IMR-90 (cell line): ENCODE data around the gene TANGO2. TPM values are rescaled to one million over a fixed set of nuclear protein-coding genes. Genes with fewer than 3 reads are reported as not detected.

Source experiments
- ATAC-seq: fragments of 200-7000 bp; cut with Tn5 transposase; 2 replicates; pipeline ENCODE4 v1.9.1; 2020; ENCODE audit warnings: low read depth, mild to moderate bottlenecking, moderate library complexity
- BruUV-seq: library from RNA; stranded (reverse); fragments of 400-500 nt; replicated peaks from 2 replicates; lab custom pipeline; 2021; lab: Mats Ljungman, UMichigan
- CTCF ChIA-PET: fragments of 300-600 bp; formaldehyde crosslinking; extraction: SDS; loops from one replicate; lab custom pipeline; 2021; ENCODE audit warnings: antibody characterized with exemption; lab: Yijun Ruan, JAX
- POLR2A ChIA-PET: fragments of 300-600 bp; sonication (Branson Sonifier 250); formaldehyde crosslinking; loops from one replicate; lab custom pipeline; 2022; ENCODE audit warnings: antibody characterized with exemption; ENCODE audit not compliant: unreplicated experiment; lab: Charles Lee
- DNase-seq: peaks from one replicate; pipeline ENCODE4 v3.0.0; 2013
- H2AFZ ChIP-seq: replicated peaks from 2 replicates; pipeline ENCODE3; 2013; ENCODE audit warnings: low read length, mild to moderate bottlenecking; ENCODE audit not compliant: poor library complexity
- H2AK5ac ChIP-seq: 2 replicates; pipeline ENCODE4 v1.6.1; 2013; ENCODE audit warnings: low read depth, low read length, inconsistent platforms
- H2AK9ac ChIP-seq: replicated peaks from 2 replicates; pipeline ENCODE3; 2013; ENCODE audit warnings: mild to moderate bottlenecking, low read depth, low read length, moderate library complexity; ENCODE audit not compliant: poor library complexity
- H2BK120ac ChIP-seq: 2 replicates; pipeline ENCODE4 v1.6.1; 2013; ENCODE audit warnings: low read depth, low read length, inconsistent platforms
- H2BK15ac ChIP-seq: 3 replicates; pipeline ENCODE4 v1.6.1; 2013; ENCODE audit warnings: low read depth, low read length, inconsistent platforms
- H2BK20ac ChIP-seq: 2 replicates; pipeline ENCODE4 v1.6.1; 2013; ENCODE audit warnings: low read depth, mild to moderate bottlenecking, inconsistent platforms, low read length, moderate library complexity
- H2BK5ac ChIP-seq: 2 replicates; pipeline ENCODE4 v1.6.1; 2013; ENCODE audit warnings: mild to moderate bottlenecking, low read depth, low read length, inconsistent platforms; ENCODE audit not compliant: poor library complexity, severe bottlenecking
- H3K14ac ChIP-seq: replicated peaks from 2 replicates; pipeline ENCODE4 v1.6.1; 2013; ENCODE audit warnings: low read depth, low read length, inconsistent platforms
- H3K18ac ChIP-seq: 2 replicates; pipeline ENCODE4 v1.6.1; 2013; ENCODE audit warnings: low read depth, low read length, control low read depth
- H3K23ac ChIP-seq: 2 replicates; pipeline ENCODE4 v1.6.1; 2013; ENCODE audit warnings: low read depth, low read length, inconsistent platforms
- H3K27ac ChIP-seq: 2 replicates; pipeline ENCODE4 v1.5.1; 2013; ENCODE audit warnings: mild to moderate bottlenecking, control low read depth, low read length; ENCODE audit not compliant: insufficient read depth
- H3K27me3 ChIP-seq: 2 replicates; pipeline ENCODE4 v1.6.1; 2013; ENCODE audit warnings: low read length; ENCODE audit not compliant: control insufficient read depth, insufficient read depth
- H3K36me3 ChIP-seq: 2 replicates; pipeline ENCODE4 v1.6.1; 2013; ENCODE audit warnings: low read length, mixed read lengths; ENCODE audit not compliant: control insufficient read depth, insufficient read depth
- H3K4ac ChIP-seq: 2 replicates; pipeline ENCODE4 v1.6.1; 2013; ENCODE audit warnings: low read depth, low read length, inconsistent platforms
- H3K4me1 ChIP-seq: 2 replicates; pipeline ENCODE4 v1.6.1; 2013; ENCODE audit warnings: low read length, mixed read lengths; ENCODE audit not compliant: control insufficient read depth, insufficient read depth
- H3K4me2 ChIP-seq: 2 replicates; pipeline ENCODE4 v1.6.1; 2013; ENCODE audit warnings: low read depth, mild to moderate bottlenecking, control low read depth, low read length, moderate library complexity
- H3K4me3 ChIP-seq: 2 replicates; pipeline ENCODE4 v1.5.1; 2013; ENCODE audit warnings: low read depth, mild to moderate bottlenecking, control low read depth, low read length, moderate library complexity; ENCODE audit not compliant: insufficient read depth
- H3K56ac ChIP-seq: 2 replicates; pipeline ENCODE4 v1.6.1; 2013; ENCODE audit warnings: low read length, inconsistent platforms; ENCODE audit not compliant: insufficient read depth; ENCODE audit errors: extremely low read depth
- H3K79me1 ChIP-seq, 2 experiments: 2 replicates each; pipeline ENCODE4 v1.6.1; 2013; ENCODE audit warnings: low read length in 2 of 2, inconsistent platforms in 1 of 2, low read depth in 1 of 2
- H3K9ac ChIP-seq: 2 replicates; pipeline ENCODE4 v1.6.1; 2013; ENCODE audit warnings: low read depth, low read length, control low read depth
- H3K9me1 ChIP-seq: 2 replicates; pipeline ENCODE4 v1.6.1; 2013; ENCODE audit warnings: low read length, inconsistent platforms; ENCODE audit not compliant: insufficient read depth
- H3K9me3 ChIP-seq: 2 replicates; pipeline ENCODE4 v1.6.1; 2013; ENCODE audit warnings: low read length; ENCODE audit not compliant: control insufficient read depth, insufficient read depth
- H4K20me1 ChIP-seq: 2 replicates; pipeline ENCODE4 v1.6.1; 2013; ENCODE audit warnings: low read length, inconsistent platforms; ENCODE audit not compliant: insufficient read depth
- H4K5ac ChIP-seq: 2 replicates; pipeline ENCODE4 v1.6.1; 2013; ENCODE audit warnings: mild to moderate bottlenecking, low read depth, low read length, control low read depth
- H4K8ac ChIP-seq, 2 experiments: 2 replicates each; pipeline ENCODE4 v1.6.1; 2013; ENCODE audit warnings: low read depth in 2 of 2, low read length in 2 of 2, control low read depth in 1 of 2, inconsistent platforms in 1 of 2
- H4K91ac ChIP-seq: 2 replicates; pipeline ENCODE4 v1.6.1; 2013; ENCODE audit warnings: low read depth, low read length, inconsistent platforms; ENCODE audit not compliant: insufficient read depth
- BHLHE40 ChIP-seq: fragments of 150-350 bp; IDR thresholded peaks from 2 replicates; pipeline ENCODE4 v1.6.1; 2016; ENCODE audit warnings: mild to moderate bottlenecking, low read depth, low read length
- CEBPB ChIP-seq: IDR thresholded peaks from 2 replicates; pipeline ENCODE4 v1.6.1; 2012; ENCODE audit warnings: low read depth, low read length, improper control_type of control experiment
- FOS ChIP-seq: fragments of 150-350 bp; IDR thresholded peaks from 2 replicates; pipeline ENCODE4 v1.6.1; 2016; ENCODE audit warnings: low read depth, low read length
- MAFK ChIP-seq: IDR thresholded peaks from 2 replicates; pipeline ENCODE4 v1.6.1; 2012; ENCODE audit warnings: low read depth, low read length, improper control_type of control experiment
- MAZ ChIP-seq: IDR thresholded peaks from 2 replicates; pipeline ENCODE4 v1.6.1; 2012; ENCODE audit warnings: low read depth, mild to moderate bottlenecking, low read length, improper control_type of control experiment, moderate library complexity, borderline replicate concordance
- MXI1 ChIP-seq: IDR thresholded peaks from 2 replicates; pipeline ENCODE4 v1.6.1; 2012; ENCODE audit warnings: low read depth, mild to moderate bottlenecking, low read length, moderate library complexity, borderline replicate concordance
- RCOR1 ChIP-seq: IDR thresholded peaks from 2 replicates; pipeline ENCODE4 v1.6.1; 2012; ENCODE audit warnings: mild to moderate bottlenecking, low read length, improper control_type of control experiment; ENCODE audit not compliant: insufficient replicate concordance
- WGBS, 2 experiments: methylation state at CpG; one replicate each; pipeline versions ENCODE4 v1.1.5 to v1.1.7; 2013; ENCODE audit warnings: missing lambda C conversion rate in 2 of 2; ENCODE audit not compliant: insufficient read length in 1 of 2; ENCODE audit errors: extremely low coverage in 2 of 2; 5-methylcytosine and 5-hydroxymethylcytosine counted together
- dilution Hi-C: fragments of 300-500 bp; cut with HindIII; formaldehyde crosslinking; loops from one replicate; pipeline ENCODE4 v1.14.3; 2018; ENCODE audit warnings: low sequenced_read_pairs; ENCODE audit not compliant: unreplicated experiment
- in situ Hi-C: fragments of 300-500 bp; cut with MboI; formaldehyde crosslinking; loops from 3 replicates; pipeline ENCODE4 v1.14.3; 2019; ENCODE audit warnings: low sequenced_read_pairs, inconsistent platforms, mixed read lengths
- intact Hi-C: fragments of 100-400 bp; cut with micrococcal nuclease; formaldehyde crosslinking; loops from 2 replicates; pipeline ENCODE4 v1.10.0; 2022
- polyA plus RNA-seq, 3 experiments: library from polyadenylated mRNA; depleted of rRNA; stranded (reverse); fragments of >200 nt; gene quantifications; 2 replicates each; pipeline ENCODE4 v1.2.3, GENCODE V29; 2012; ENCODE audit warnings: low replicate concordance in 1 of 3
- total RNA-seq: library from RNA; depleted of rRNA; stranded (reverse); fragments of >200 nt; gene quantifications from 2 replicates; pipeline ENCODE4 v1.2.3, GENCODE V29; 2012
- TF ChIP-seq, protein P1 (sequence below): fragments of 150-350 bp; IDR thresholded peaks from 2 replicates; pipeline ENCODE4 v1.6.1; 2016; ENCODE audit warnings: low read depth, mild to moderate bottlenecking, low read length, moderate library complexity, borderline replicate concordance

TANGO2 gene
- total and polyA plus RNA-seq, 2 of the 4 experiments (the other 2 are of a cell fraction), result 45.1 to 75.1 TPM

GRCh38 chr22:20089977-20090729 lies 69.2 kb downstream of the TANGO2 start:
- Histone ChIP-seq H2AK5ac (no peak overlapping the region), H3K27ac (no peak overlapping the region), H2BK20ac (no peak overlapping the region)

More at GRCh38 chr22:20089977-20090729, 69.2 kb downstream of the TANGO2 start:
- no TSS peak for BruUV-seq
- Histone ChIP-seq H4K8ac (no peak overlapping the region), H2BK5ac (peak overlapping the region; percentile 29), H3K18ac (no peak overlapping the region), H3K9ac (no peak overlapping the region), H3K9me1 (peaks cover 2% of the 10 kb centered on the region; the same call in 1 of the 2 replicates), H2AK9ac (peak overlapping the region; percentile 12), H3K4me1 (peaks cover 4% of the 10 kb centered on the region; the same call in 1 of the 2 replicates), H4K20me1 (peaks cover 58% of the 10 kb centered on the region), H4K91ac (no peak overlapping the region), H3K79me1 (peaks cover 40 to 84% of the 10 kb centered on the region in 2 experiments), H2AFZ (no peak overlapping the region), H3K27me3 (no peaks in the 10 kb centered on the region), H3K14ac (no peak overlapping the region), H3K4ac (no peak overlapping the region), H3K23ac (no peak overlapping the region), H3K4me3 (no peak overlapping the region), H3K9me3 (no peaks in the 10 kb centered on the region), H3K4me2 (no peak overlapping the region), H4K5ac (no peak overlapping the region), H2BK15ac (no peak overlapping the region), H2BK120ac (no peak overlapping the region), H3K56ac (no peak overlapping the region), H3K36me3 (peaks cover 85% of the 10 kb centered on the region)
- in situ Hi-C loops (no loop called here), dilution Hi-C loops (no loop called here), intact Hi-C loops (no loop called here)
- DNase-seq (peak; percentile 77), ATAC-seq (peak; percentile 92)
- WGBS, 2 experiments, result no CpG with 5 or more reads among the region's 11 CpGs
- ChIA-PET CTCF (no interaction called here), POLR2A (no interaction called here)
- TF ChIP-seq CEBPB (peak; percentile 65), FOS (0 out of 2 replicates have a peak, but pooled peaks have one; percentile 25), RCOR1 (no peak), MXI1 (0 out of 2 replicates have a peak, but pooled peaks have one; percentile 58), MAZ (no peak), BHLHE40 (no peak), MAFK (no peak)
- TF ChIP-seq, protein P1, sequence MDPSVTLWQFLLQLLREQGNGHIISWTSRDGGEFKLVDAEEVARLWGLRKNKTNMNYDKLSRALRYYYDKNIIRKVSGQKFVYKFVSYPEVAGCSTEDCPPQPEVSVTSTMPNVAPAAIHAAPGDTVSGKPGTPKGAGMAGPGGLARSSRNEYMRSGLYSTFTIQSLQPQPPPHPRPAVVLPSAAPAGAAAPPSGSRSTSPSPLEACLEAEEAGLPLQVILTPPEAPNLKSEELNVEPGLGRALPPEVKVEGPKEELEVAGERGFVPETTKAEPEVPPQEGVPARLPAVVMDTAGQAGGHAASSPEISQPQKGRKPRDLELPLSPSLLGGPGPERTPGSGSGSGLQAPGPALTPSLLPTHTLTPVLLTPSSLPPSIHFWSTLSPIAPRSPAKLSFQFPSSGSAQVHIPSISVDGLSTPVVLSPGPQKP, result no peak
